ENCODE measurements around the gene TEX22.

The TEX22 gene

DNA sequence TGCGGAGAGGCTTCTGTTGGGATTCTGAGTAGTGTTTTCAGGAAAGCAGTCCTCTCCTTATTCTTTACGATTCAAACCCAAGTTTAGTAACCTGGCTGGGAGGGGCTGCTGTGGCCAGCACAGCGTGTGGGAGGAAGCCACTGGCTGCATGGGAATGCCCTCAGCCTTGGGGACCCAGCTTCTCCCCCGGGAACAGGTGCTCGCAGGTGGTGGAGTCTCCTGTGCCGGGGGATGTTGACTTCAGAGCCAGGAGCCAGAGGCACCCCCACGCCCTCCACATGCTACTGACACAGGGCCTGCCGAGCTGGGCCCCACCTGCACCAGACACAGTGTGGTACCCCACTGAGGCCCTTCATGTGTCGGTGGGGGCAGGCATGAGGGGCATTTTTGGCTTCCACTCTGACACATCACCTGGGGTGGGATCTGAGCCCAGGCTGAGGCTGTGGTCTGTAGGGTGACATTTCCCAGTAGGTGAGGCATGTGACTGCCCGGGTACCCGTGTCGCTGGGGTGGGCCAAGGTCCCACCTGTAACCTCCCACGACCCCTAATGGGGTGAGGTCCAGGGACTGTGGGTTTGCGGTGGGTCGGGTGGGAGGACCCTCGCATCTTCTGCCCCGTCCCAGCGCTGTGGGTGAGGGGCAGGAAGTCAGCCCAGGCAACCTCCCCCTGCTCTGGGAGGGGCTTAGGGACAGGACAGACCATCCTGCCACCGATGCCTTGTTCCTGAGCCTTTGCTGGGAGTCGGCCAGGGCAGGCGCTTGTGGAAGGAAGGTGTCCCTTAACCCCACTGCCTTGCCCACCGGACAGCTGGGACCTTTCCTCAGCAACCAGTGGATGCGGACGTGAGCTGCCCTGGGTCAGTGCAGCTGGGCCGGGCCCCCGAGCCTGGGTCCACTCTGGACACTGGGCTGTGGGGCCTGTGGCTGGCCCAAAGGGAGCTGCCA lies 47.8 kb downstream of the TEX22 start:
- H3K4me3 Mint-ChIP-seq: no peak overlapping the region
- H3K27me3 Mint-ChIP-seq: no peaks in the 10 kb centered on the region
- H3K36me3 Mint-ChIP-seq: peaks cover 2% of the 10 kb centered on the region
- H3K4me1 Mint-ChIP-seq: no peaks in the 10 kb centered on the region
- H3K9me3 Mint-ChIP-seq: no peaks in the 10 kb centered on the region
- H3K27ac Mint-ChIP-seq: peak overlapping the region; percentile 23

DNA sequence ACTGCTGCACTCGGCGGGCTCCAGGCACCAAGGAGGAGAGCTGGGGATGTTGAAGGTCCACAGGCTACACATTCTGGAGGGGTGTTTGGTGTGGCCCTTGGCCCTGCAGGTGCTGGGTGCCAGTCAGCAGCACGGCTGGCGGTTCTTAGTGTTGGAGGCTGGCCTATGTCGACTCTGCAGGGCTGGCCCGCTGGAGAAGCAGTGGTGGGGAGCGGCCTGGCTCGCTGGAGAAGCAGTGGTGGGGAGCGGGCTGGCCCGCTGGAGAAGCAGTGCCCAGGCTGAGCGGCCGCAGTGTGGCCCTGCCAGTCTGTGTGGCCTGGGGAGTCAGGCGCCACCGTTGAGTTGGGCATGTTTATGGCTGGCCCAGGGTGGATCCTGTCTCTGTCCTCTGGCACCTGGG lies 48.6 kb downstream of the TEX22 start:
- H3K9me3 Mint-ChIP-seq: no peaks in the 10 kb centered on the region
- H3K27ac Mint-ChIP-seq: no peak overlapping the region
- H3K4me3 Mint-ChIP-seq: no peak overlapping the region
- no peaks in the 10 kb centered on the region for H3K27me3 Mint-ChIP-seq
- no peaks in the 10 kb centered on the region for H3K4me1 Mint-ChIP-seq
- no peaks in the 10 kb centered on the region for H3K36me3 Mint-ChIP-seq

- Mint-ChIP-seq H3K9me3 (no peaks in the 10 kb centered on the region), H3K27me3 (no peaks in the 10 kb centered on the region), H3K36me3 (peaks cover 2% of the 10 kb centered on the region), H3K27ac (no peak overlapping the region), H3K4me3 (no peak overlapping the region), H3K4me1 (no peaks in the 10 kb centered on the region)
These were observed 49.6 kb downstream of the TEX22 start for GRCh38 chr14:105447651-105448640.

DNA sequence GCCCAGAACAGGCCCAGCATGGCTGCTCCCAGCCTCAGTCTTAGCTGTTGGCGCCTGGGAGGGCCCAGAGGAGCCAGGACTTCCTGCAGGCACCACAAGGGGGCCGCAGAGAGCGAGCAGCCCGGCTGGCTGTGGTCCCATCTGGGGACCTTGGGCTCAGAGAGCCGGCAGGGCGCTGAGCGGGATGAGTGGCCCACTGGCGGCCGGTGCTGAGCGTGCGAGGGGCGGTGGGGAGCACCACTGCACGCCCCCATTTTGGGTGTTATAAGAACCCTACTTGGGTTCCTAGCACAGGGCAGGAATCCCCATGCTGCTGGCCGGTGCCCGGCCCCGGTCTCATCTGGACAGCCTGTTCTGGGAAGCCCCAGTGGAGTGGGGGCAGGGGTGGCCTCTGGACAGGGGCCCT lies 50.4 kb downstream of the TEX22 start:
- H3K4me3 Mint-ChIP-seq: no peak overlapping the region
- no peak overlapping the region for H3K27ac Mint-ChIP-seq
- H3K36me3 Mint-ChIP-seq: peaks cover 2% of the 10 kb centered on the region
- H3K4me1 Mint-ChIP-seq: no peaks in the 10 kb centered on the region
- H3K9me3 Mint-ChIP-seq: no peaks in the 10 kb centered on the region
- H3K27me3 Mint-ChIP-seq: no peaks in the 10 kb centered on the region

- no peaks in the 10 kb centered on the region for H3K27me3 Mint-ChIP-seq
- H3K36me3 Mint-ChIP-seq: peaks cover 2% of the 10 kb centered on the region
- H3K4me3 Mint-ChIP-seq: no peak overlapping the region
- H3K9me3 Mint-ChIP-seq: no peaks in the 10 kb centered on the region
- no peak overlapping the region for H3K27ac Mint-ChIP-seq
- H3K4me1 Mint-ChIP-seq: no peaks in the 10 kb centered on the region
These were observed 51.2 kb downstream of the TEX22 start for GRCh38 chr14:105449276-105450122.

GRCh38 chr14:105450123-105450505 lies 51.8 kb downstream of the TEX22 start:
- Mint-ChIP-seq H3K4me1 (no peaks in the 10 kb centered on the region), H3K27ac (no peak overlapping the region), H3K9me3 (no peaks in the 10 kb centered on the region), H3K36me3 (peaks cover 2% of the 10 kb centered on the region), H3K27me3 (no peaks in the 10 kb centered on the region), H3K4me3 (no peak overlapping the region)

- no peak overlapping the region for H3K27ac Mint-ChIP-seq
- no peaks in the 10 kb centered on the region for H3K27me3 Mint-ChIP-seq
- H3K4me3 Mint-ChIP-seq: no peak overlapping the region
- no peaks in the 10 kb centered on the region for H3K4me1 Mint-ChIP-seq
- H3K36me3 Mint-ChIP-seq: peaks cover 5% of the 10 kb centered on the region
- no peaks in the 10 kb centered on the region for H3K9me3 Mint-ChIP-seq
These were observed 52.8 kb downstream of the TEX22 start for GRCh38 chr14:105450864-105451720.

GRCh38 chr14:105452963-105453362 lies 54.6 kb downstream of the TEX22 start:
- Mint-ChIP-seq H3K27me3 (no peaks in the 10 kb centered on the region), H3K4me1 (no peaks in the 10 kb centered on the region), H3K4me3 (no peak overlapping the region), H3K9me3 (no peaks in the 10 kb centered on the region), H3K27ac (no peak overlapping the region), H3K36me3 (peaks cover 5% of the 10 kb centered on the region)

DNA sequence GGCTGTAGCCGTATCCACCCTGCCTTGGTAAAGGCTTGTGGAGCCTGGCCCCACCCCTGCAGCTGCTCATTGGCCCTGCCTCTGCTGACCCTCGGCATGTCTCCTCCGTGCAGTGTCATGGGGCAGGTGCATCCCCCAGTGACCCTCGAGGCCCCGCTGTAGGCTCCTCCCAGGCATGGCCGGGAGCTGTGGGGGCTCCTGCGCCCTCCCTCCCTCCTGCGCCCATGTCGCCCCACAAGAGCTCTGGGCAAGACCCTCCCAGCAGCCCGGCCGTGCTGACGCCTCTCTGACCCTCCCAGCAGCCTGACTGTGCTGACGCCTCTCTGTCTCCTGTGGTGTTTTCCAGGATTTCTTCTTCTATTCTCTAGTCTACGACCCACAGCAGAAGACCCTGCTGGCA lies 55.5 kb downstream of the TEX22 start:
- Mint-ChIP-seq H3K36me3 (peaks cover 5% of the 10 kb centered on the region), H3K4me1 (no peaks in the 10 kb centered on the region), H3K27me3 (no peaks in the 10 kb centered on the region), H3K9me3 (no peaks in the 10 kb centered on the region), H3K4me3 (no peak overlapping the region), H3K27ac (no peak overlapping the region)

GRCh38 chr14:105455086-105455640 lies 56.8 kb downstream of the TEX22 start:
- peaks cover 5% of the 10 kb centered on the region for H3K36me3 Mint-ChIP-seq
- H3K4me1 Mint-ChIP-seq: no peaks in the 10 kb centered on the region
- H3K4me3 Mint-ChIP-seq: no peak overlapping the region
- no peaks in the 10 kb centered on the region for H3K9me3 Mint-ChIP-seq
- no peak overlapping the region for H3K27ac Mint-ChIP-seq
- no peaks in the 10 kb centered on the region for H3K27me3 Mint-ChIP-seq

- H3K9me3 Mint-ChIP-seq: no peaks in the 10 kb centered on the region
- no peak overlapping the region for H3K27ac Mint-ChIP-seq
- no peaks in the 10 kb centered on the region for H3K27me3 Mint-ChIP-seq
- no peak overlapping the region for H3K4me3 Mint-ChIP-seq
- no peaks in the 10 kb centered on the region for H3K4me1 Mint-ChIP-seq
- peaks cover 5% of the 10 kb centered on the region for H3K36me3 Mint-ChIP-seq
These were observed 57.7 kb downstream of the TEX22 start for GRCh38 chr14:105455766-105456660.

DNA sequence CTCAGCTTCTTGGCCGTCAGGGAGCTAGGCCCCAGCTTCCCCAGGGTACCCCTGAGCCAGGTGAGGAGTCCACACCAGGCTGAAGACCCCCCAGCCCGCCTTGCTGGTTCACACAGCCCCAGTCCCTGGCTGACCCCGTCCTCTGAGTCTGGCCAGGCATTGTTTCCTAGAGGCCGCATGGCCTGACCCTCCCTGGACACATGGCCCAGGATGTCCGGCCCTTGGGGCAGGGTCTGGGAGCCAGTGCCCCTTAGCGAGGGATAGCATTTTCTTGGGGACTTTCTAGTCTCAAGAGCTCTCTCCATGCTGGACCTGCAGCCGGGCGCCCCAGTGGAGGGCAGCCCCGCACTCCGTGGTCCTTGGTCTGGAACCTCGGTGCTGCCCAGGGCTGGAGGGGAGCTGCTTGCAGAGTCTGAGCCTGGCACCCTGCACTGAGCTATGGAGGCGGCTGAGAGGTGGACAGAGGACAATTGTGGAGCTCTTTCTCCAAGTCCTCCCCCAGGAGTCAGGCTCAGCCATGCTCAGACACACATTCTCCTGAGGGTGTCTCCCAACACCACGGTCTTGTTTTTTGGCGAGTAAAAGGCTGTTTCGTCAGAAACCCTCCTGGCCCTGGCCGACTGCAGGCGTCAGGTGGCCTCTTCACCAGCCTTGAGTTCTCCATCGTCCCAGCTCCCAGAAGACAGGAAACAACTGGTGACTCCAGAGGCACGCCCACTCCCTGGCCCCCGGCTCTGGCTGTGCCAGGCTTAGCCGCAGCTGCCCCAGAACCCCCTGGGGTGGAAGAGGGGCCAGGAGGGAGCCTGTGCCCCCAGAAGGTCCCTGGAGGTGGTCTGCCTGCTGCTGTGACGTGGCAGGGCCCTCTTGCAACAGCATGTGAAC lies 58.6 kb downstream of the TEX22 start:
- peaks cover 5% of the 10 kb centered on the region for H3K36me3 Mint-ChIP-seq

GRCh38 chr14:105458010-105458409 lies 59.7 kb downstream of the TEX22 start:
- no peaks in the 10 kb centered on the region for H3K9me3 Mint-ChIP-seq
- H3K4me3 Mint-ChIP-seq: no peak overlapping the region
- no peaks in the 10 kb centered on the region for H3K27me3 Mint-ChIP-seq
- H3K27ac Mint-ChIP-seq: no peak overlapping the region
- peaks cover 3% of the 10 kb centered on the region for H3K36me3 Mint-ChIP-seq
- no peaks in the 10 kb centered on the region for H3K4me1 Mint-ChIP-seq

More for the DNA sequence above, 58.6 kb downstream of the TEX22 start:
- Mint-ChIP-seq H3K27me3 (no peaks in the 10 kb centered on the region), H3K27ac (no peak overlapping the region), H3K4me3 (no peak overlapping the region), H3K9me3 (no peaks in the 10 kb centered on the region), H3K4me1 (no peaks in the 10 kb centered on the region)
